ENCODE data around the gene SRGAP3.

- TF ChIP-seq CTCF (conservative IDR thresholded peaks at IDR 0.05 in 1 of 2, IDR thresholded peaks at IDR 0.05 in 1 of 2; ENCODE audit: low read depth in 1 of 2, low read length in 2 of 2) (no peak), EZH2 (IDR thresholded peaks at IDR 0.05; ENCODE audit: low read length, missing control alignments) (no peak)
Measured at GRCh38 chr3:8967553-8967952, 281.9 kb downstream of the SRGAP3 start.
